AG09309 (cell line): Measurements from ENCODE around the gene SPEF2.

Experiments
- DNase-seq: peaks from one replicate; pipeline ENCODE4 v3.0.0-alpha.2; 2010; ENCODE audit warnings: low read depth
- H3K4me3 ChIP-seq: 2 replicates; pipeline ENCODE4 v1.5.1; 2011; ENCODE audit warnings: mild to moderate bottlenecking, low read depth, low read length, moderate library complexity; ENCODE audit not compliant: control insufficient read depth
- TF ChIP-seq, protein P1 (sequence below): IDR thresholded peaks from 2 replicates; pipeline ENCODE4 v1.5.1; 2011; ENCODE audit warnings: mild to moderate bottlenecking, low read depth, low read length, inconsistent platforms; ENCODE audit not compliant: insufficient read depth, control insufficient read depth; ENCODE audit errors: missing control alignments

The SPEF2 gene

DNA sequence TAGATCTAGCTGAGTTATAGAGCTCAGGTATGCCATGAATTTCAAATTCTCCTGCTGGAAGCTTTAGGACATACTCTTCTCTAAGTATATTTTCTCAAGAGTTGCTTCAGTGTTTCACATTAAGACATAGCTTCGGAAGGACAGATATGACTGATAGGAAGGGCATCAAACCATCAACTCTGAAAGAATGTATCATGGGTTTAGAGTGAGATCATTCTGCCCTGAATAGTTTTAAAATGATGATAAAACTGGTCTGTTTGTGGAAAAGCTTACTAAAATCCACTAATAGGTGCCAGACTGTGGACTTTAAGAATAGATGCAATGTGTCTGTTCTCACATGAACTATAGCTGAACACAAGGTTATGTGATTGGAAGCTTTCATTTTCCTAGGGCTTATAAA, 8.4 kb downstream of the SPEF2 start:
- DNase-seq, result peak; percentile 23
- H3K4me3 ChIP-seq, result no peak overlapping the region
- TF ChIP-seq, protein P1, sequence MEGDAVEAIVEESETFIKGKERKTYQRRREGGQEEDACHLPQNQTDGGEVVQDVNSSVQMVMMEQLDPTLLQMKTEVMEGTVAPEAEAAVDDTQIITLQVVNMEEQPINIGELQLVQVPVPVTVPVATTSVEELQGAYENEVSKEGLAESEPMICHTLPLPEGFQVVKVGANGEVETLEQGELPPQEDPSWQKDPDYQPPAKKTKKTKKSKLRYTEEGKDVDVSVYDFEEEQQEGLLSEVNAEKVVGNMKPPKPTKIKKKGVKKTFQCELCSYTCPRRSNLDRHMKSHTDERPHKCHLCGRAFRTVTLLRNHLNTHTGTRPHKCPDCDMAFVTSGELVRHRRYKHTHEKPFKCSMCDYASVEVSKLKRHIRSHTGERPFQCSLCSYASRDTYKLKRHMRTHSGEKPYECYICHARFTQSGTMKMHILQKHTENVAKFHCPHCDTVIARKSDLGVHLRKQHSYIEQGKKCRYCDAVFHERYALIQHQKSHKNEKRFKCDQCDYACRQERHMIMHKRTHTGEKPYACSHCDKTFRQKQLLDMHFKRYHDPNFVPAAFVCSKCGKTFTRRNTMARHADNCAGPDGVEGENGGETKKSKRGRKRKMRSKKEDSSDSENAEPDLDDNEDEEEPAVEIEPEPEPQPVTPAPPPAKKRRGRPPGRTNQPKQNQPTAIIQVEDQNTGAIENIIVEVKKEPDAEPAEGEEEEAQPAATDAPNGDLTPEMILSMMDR, result no peak

DNA sequence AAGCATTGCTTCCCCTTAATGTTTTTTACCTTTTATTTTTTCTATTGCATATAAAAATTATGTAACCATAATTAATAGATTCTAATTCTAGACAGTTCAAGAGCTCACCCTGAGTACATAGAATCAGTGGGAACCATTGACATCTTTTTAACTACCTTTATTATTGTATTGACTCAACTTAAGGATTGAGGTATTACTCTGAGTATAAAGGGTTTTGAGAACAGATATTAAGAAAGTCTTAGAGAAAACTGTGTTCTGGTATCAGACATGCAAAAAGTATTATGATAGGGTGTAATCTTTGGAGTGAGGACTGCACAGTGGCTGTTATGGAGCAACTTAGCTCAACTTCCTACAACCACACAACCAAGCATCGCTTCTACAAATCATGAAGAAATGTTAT, 8.9 kb downstream of the SPEF2 start:
- TF ChIP-seq, protein P1, result no peak

DNA sequence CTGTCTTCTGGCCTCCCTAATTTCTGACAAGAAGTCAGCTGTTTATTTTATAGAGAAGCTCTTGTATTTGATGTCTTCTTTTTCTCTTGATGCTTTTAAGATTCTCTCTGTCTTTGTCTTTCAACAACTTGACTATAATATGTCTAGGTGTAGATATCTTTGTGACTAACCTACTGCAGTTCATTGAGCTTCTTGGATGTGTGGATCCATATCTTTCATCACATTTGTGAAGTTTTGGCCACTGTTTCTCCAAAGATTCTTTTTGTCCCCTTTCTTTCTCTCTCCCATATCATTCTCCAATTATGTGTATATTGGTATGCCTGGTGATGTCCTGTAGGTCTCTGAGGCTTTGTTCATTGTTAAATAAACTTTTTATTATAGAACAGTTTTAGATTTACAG, 16.7 kb downstream of the SPEF2 start:
- H3K4me3 ChIP-seq, result no peak overlapping the region
- TF ChIP-seq, protein P1, result no peak
- no peak for DNase-seq

More for the DNA sequence above, 8.9 kb downstream of the SPEF2 start:
- no peak overlapping the region for H3K4me3 ChIP-seq
- no peak for DNase-seq

DNA sequence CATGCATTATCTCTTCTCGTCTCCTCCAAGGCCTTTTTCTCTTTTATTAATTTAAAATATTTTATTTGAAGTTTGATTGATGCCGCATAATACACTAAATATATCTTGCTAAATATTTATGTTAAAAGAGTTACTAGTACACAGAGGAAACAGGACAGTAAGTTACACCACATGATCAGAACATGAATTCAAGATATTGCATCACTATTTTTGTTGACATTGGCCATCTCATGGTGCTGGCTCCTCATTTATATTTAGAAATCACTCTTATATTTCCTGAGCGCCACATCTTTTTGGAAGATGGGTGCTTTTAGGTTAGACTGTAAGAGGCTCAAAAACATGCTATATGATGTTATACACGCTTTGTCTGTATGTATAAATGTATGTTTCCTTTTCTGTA, 23.0 kb downstream of the SPEF2 start:
- no peak overlapping the region for H3K4me3 ChIP-seq
- no peak for DNase-seq
- TF ChIP-seq, protein P1, result no peak

DNA sequence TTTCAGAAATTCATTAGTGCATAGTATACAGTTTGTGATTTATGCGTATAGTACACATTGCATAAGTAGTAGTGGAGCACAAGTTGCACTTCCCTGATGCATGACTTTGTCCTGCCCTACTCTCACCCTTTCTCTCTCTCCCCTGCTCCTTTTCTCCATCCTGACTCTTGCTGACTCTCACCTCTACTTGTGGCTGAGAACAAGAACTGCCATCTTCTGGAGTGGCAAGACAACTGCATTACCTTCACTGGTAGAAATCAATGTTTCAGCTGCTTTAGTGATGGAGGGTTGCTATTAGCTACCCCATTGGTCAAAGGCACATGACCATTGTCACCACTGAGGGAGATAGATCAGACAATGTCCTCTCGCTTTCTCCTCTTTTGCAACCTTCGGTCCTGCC, 26.9 kb downstream of the SPEF2 start:
- TF ChIP-seq, protein P1, result no peak
- no peak overlapping the region for H3K4me3 ChIP-seq
- DNase-seq, result no peak

DNA sequence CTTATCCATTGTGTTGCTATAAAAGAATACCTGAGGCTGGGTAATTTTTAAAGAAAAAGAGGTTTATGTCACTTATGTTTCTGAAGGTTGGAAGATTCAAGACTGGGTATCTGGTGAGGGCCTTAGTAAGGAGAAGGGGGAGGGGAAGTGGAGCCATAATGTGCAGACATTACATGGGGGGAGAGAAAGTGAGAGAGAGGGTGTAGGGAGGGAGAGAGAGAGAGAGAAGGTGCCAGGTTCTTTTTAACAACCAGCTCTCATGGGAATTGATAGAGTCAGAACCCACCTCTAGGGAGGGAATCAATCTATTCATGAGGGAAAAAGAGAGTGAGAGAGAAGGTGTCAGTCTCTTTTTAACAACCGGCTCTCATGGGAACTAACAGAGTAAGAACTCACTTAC, 29.5 kb downstream of the SPEF2 start:
- TF ChIP-seq, protein P1, result no peak
- no peak overlapping the region for H3K4me3 ChIP-seq
- DNase-seq, result no peak

DNA sequence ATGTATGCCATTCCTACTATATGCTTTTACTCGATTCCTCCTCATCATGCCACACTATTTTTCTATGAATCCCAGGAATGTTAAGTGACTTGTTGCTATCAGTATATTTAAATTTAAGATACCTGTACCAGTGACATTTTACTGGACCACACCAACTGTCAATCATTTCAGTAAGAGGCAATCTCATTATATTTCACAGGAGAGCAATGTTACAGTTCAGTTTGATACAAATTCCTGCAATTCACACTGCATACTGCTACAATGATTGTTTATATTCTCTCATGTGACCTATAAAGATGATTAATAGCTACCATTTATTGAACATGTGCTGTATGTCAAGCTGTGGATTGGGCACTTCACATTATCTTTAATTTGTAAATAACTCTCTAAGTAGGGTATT, 30.0 kb downstream of the SPEF2 start:
- H3K4me3 ChIP-seq, result no peak overlapping the region
- TF ChIP-seq, protein P1, result no peak
- DNase-seq, result no peak
